Tibial artery (tissue), 4 donors: ENCODE data around the gene SLC12A4.

Source experiments
- DNase-seq, 2 donors: peaks; one replicate each; pipeline ENCODE4 v3.0.0-alpha.2; 2019
- H3K27ac ChIP-seq, 2 donors: fragments of 200-600 bp; sonication (generic) in 1 of 2; 1 replicate in 1 of 2; 2 replicates in 1 of 2; pipeline ENCODE4 v1.5.1; 2018 to 2019; ENCODE audit warnings: mild to moderate bottlenecking in 1 of 2
- H3K27me3 ChIP-seq, 2 donors: fragments of 200-600 bp; sonication (generic) in 1 of 2; one replicate each; pipeline versions ENCODE4 v1.5.1 to v1.6.0; 2016 to 2019
- H3K36me3 ChIP-seq, 3 donors: fragments of 200-600 bp; sonication (generic) in 2 of 3; one replicate each; pipeline ENCODE4 v1.5.1; 2016 to 2019; ENCODE audit warnings: mild to moderate bottlenecking in 2 of 3
- H3K4me1 ChIP-seq, 4 donors: fragments of 200-600 bp; sonication (generic) in 2 of 4; 1 replicate in 3 of 4; 2 replicates in 1 of 4; pipeline ENCODE4 v1.5.1; 2016 to 2019
- H3K4me3 ChIP-seq, 2 donors: fragments of 200-600 bp; sonication (generic) in 1 of 2; 1 replicate in 1 of 2; 2 replicates in 1 of 2; pipeline ENCODE4 v1.5.1; 2018 to 2019; ENCODE audit warnings: mild to moderate bottlenecking in 2 of 2
- H3K9me3 ChIP-seq, 3 donors: fragments of 200-600 bp; sonication (generic) in 1 of 3; one replicate each; pipeline ENCODE4 v1.5.1; 2016 to 2019
- CTCF ChIP-seq, 2 experiments: fragments of 200-600 bp in 1 of 2; fragments of 450-650 bp in 1 of 2; IDR thresholded peaks; one replicate each; pipeline ENCODE4 v1.5.1; 2017 to 2019; ENCODE audit warnings: antibody characterized with exemption in 2 of 2, mild to moderate bottlenecking in 1 of 2, moderate library complexity in 1 of 2
- intact Hi-C: fragments of 100-400 bp; cut with DNase I; formaldehyde crosslinking; loops from one replicate; pipeline ENCODE4 v1.15.0; 2023; ENCODE audit warnings: low total_unique reads

SLC12A4 gene

GRCh38 chr16:67944690-67945391 lies 23.6 kb downstream of the SLC12A4 start:
- H3K27me3 ChIP-seq = no peaks in the 10 kb centered on the region
- no peak overlapping the region for H3K4me3 ChIP-seq
- peak overlapping the region; percentile 80 to 83 for H3K27ac ChIP-seq
- DNase-seq = peak in 1 of 2 donors; percentile 19
- H3K9me3 ChIP-seq = no peaks in the 10 kb centered on the region
- peaks cover 0 to 23% (median 18%) of the 10 kb centered on the region in 4 donors for H3K4me1 ChIP-seq
- TF ChIP-seq CTCF (IDR thresholded peaks at IDR 0.05) = no peak
- H3K36me3 ChIP-seq = peaks cover 72 to 89% (median 76%) of the 10 kb centered on the region in 3 donors
- intact Hi-C loops = no loop called here

GRCh38 chr16:67943619-67944504 lies 24.6 kb downstream of the SLC12A4 start, which contains the start of gene LCAT:
Gene LCAT (minus strand): TSS chr16:67944120. CDS start chr16:67944101, 19 bp downstream.
- TF ChIP-seq CTCF (IDR thresholded peaks at IDR 0.05) = no peak
- DNase-seq = peak; percentile 80 to 94
- Histone ChIP-seq H3K36me3 (peaks cover 66 to 85% (median 71%) of the 10 kb centered on the region in 3 donors), H3K9me3 (no peaks in the 10 kb centered on the region), H3K4me1 (peaks cover 0 to 23% (median 18%) of the 10 kb centered on the region in 4 donors), H3K4me3 (no peak within 1 kb of the TSS), H3K27ac (peak within 1 kb of the TSS; percentile 80 to 83), H3K27me3 (no peaks in the 10 kb centered on the region)
- intact Hi-C loops = no loop called here

- Histone ChIP-seq H3K4me3 (no peak overlapping the region), H3K27ac (peak overlapping the region; percentile 80 to 83), H3K36me3 (peaks cover 60 to 79% (median 65%) of the 10 kb centered on the region in 3 donors), H3K27me3 (no peaks in the 10 kb centered on the region), H3K4me1 (peaks cover 0 to 23% (median 18%) of the 10 kb centered on the region in 4 donors), H3K9me3 (no peaks in the 10 kb centered on the region)
- intact Hi-C loops = no loop called here
- TF ChIP-seq CTCF (IDR thresholded peaks at IDR 0.05) = no peak
- peak in 1 of 2 donors; percentile 16 for DNase-seq
Measured at GRCh38 chr16:67943256-67943618, 25.2 kb downstream of the SLC12A4 start.

GRCh38 chr16:67942510-67943255 lies 25.8 kb downstream of the SLC12A4 start:
- peak overlapping the region in 1 of 2 donors; percentile 20 for H3K27ac ChIP-seq
- intact Hi-C loops = no loop called here
- TF ChIP-seq CTCF (IDR thresholded peaks at IDR 0.05) = no peak
- no peaks in the 10 kb centered on the region for H3K27me3 ChIP-seq
- H3K4me3 ChIP-seq = no peak overlapping the region
- H3K4me1 ChIP-seq = peaks cover 0 to 23% (median 18%) of the 10 kb centered on the region in 4 donors
- peaks cover 54 to 73% (median 59%) of the 10 kb centered on the region in 3 donors for H3K36me3 ChIP-seq
- peak in 1 of 2 donors; percentile 23 for DNase-seq
- H3K9me3 ChIP-seq = no peaks in the 10 kb centered on the region

- Histone ChIP-seq H3K4me1 (peaks cover 0 to 28% (median 22%) of the 10 kb centered on the region in 4 donors), H3K4me3 (no peak overlapping the region), H3K9me3 (no peaks in the 10 kb centered on the region), H3K27me3 (no peaks in the 10 kb centered on the region), H3K36me3 (peaks cover 49 to 68% (median 54%) of the 10 kb centered on the region in 3 donors), H3K27ac (peak overlapping the region in 1 of 2 donors; percentile 20)
- DNase-seq = peak in 1 of 2 donors; percentile 25
- intact Hi-C loops = no loop called here
- peak; percentile 47 to 62 for TF ChIP-seq CTCF (IDR thresholded peaks at IDR 0.05)
Measured at GRCh38 chr16:67942200-67942509, 26.3 kb downstream of the SLC12A4 start.
